ENCODE results near the gene VGLL3.

The VGLL3 gene

DNA sequence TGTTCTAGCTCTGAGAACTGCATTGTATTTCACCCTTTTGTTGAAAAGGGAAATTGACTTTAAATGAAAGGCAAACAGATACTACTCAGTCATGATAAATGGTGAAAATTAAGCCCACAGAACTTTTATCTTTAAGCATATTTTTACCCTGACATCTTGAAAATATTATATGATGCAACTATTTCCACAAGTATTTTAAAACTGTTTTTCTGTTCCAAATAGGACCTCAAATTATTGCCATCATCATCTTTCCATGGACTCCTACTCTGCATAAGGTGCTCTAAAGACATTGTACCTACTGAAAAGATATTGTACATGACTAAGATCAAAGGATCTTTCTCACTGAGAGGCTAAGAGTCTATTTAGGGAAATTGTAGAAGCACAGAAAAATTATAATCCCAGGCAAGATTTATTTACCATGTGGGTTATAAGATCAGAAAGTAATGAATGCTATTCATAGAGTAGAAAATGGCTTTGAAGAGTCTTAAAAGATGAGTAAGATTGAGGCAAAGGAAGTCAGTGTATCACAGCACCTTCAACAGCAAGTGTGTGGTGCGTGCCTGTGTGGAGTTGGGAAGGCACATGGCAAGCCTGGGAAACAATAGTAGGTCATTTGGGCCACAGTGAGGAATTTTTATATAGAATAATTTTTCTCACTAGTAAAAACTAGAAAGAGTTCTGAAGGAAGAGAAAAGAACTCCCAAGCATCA, 68.8 kb downstream of the VGLL3 start:
- H3K36me3 ChIP-seq = no peaks in the 10 kb centered on the region
- no peak overlapping the region for H3K4me2 ChIP-seq
- no peaks in the 10 kb centered on the region for H3K27me3 ChIP-seq
- H3K9ac ChIP-seq = no peak overlapping the region
- TF ChIP-seq Cebpa-rat (IDR thresholded peaks at IDR 0.05) = no peak
- H4K20me1 ChIP-seq = no peaks in the 10 kb centered on the region
- H3K9me3 ChIP-seq (replicated peaks in 1 of 11) = no peaks in the 10 kb centered on the region
- H3K4me1 ChIP-seq = no peaks in the 10 kb centered on the region
- no peak overlapping the region for H3K27ac ChIP-seq
- no peak overlapping the region for H3K4me3 ChIP-seq

- no peak overlapping the region for H3K4me3 ChIP-seq
- H3K27ac ChIP-seq = no peak overlapping the region
- no peaks in the 10 kb centered on the region for H4K20me1 ChIP-seq
- no peaks in the 10 kb centered on the region for H3K27me3 ChIP-seq
- no peak overlapping the region for H3K4me2 ChIP-seq
- H3K9ac ChIP-seq = no peak overlapping the region
- no peaks in the 10 kb centered on the region for H3K4me1 ChIP-seq
- no peaks in the 10 kb centered on the region for H3K36me3 ChIP-seq
- no peaks in the 10 kb centered on the region for H3K9me3 ChIP-seq (replicated peaks in 1 of 11)
- no peak for TF ChIP-seq Cebpa-rat (IDR thresholded peaks at IDR 0.05)
Observed at GRCh38 chr3:86914670-86915069, 76.3 kb downstream of the VGLL3 start.

GRCh38 chr3:86913160-86913559, 77.8 kb downstream of the VGLL3 start:
- Histone ChIP-seq H3K4me1 (no peaks in the 10 kb centered on the region), H4K20me1 (no peaks in the 10 kb centered on the region), H3K36me3 (no peaks in the 10 kb centered on the region), H3K27me3 (no peaks in the 10 kb centered on the region), H3K4me3 (no peak overlapping the region), H3K27ac (no peak overlapping the region), H3K4me2 (no peak overlapping the region), H3K9ac (no peak overlapping the region), H3K9me3 (replicated peaks in 1 of 11) (no peaks in the 10 kb centered on the region)
- no peak for TF ChIP-seq Cebpa-rat (IDR thresholded peaks at IDR 0.05)

GRCh38 chr3:86895202-86895601, 95.7 kb downstream of the VGLL3 start:
- Histone ChIP-seq H3K4me3 (no peak overlapping the region), H3K9ac (no peak overlapping the region), H3K27ac (no peak overlapping the region), H4K20me1 (no peaks in the 10 kb centered on the region), H3K4me2 (no peak overlapping the region), H3K9me3 (replicated peaks in 1 of 11) (no peaks in the 10 kb centered on the region), H3K4me1 (no peaks in the 10 kb centered on the region), H3K27me3 (no peaks in the 10 kb centered on the region), H3K36me3 (no peaks in the 10 kb centered on the region)
- TF ChIP-seq Cebpa-rat (IDR thresholded peaks at IDR 0.05) = no peak

GRCh38 chr3:86890741-86891396, 100.1 kb downstream of the VGLL3 start:
- Histone ChIP-seq H3K4me2 (no peak overlapping the region), H3K36me3 (no peaks in the 10 kb centered on the region), H3K27me3 (no peaks in the 10 kb centered on the region), H3K4me1 (no peaks in the 10 kb centered on the region), H3K9ac (no peak overlapping the region), H3K9me3 (replicated peaks in 1 of 11) (no peaks in the 10 kb centered on the region), H4K20me1 (no peaks in the 10 kb centered on the region), H3K27ac (no peak overlapping the region), H3K4me3 (no peak overlapping the region)
- TF ChIP-seq Cebpa-rat (IDR thresholded peaks at IDR 0.05) = no peak

Data from BLaER1 treated with 17β-estradiol and CSF1 and Interleukin-3, amounts not matched to agents 10 nM and 100 nM (cell line).